ENCODE data around the gene TJP1.
A peak's percentile ranks its signal among the peaks of the same experiment; 100 is the strongest.

The TJP1 gene

DNA sequence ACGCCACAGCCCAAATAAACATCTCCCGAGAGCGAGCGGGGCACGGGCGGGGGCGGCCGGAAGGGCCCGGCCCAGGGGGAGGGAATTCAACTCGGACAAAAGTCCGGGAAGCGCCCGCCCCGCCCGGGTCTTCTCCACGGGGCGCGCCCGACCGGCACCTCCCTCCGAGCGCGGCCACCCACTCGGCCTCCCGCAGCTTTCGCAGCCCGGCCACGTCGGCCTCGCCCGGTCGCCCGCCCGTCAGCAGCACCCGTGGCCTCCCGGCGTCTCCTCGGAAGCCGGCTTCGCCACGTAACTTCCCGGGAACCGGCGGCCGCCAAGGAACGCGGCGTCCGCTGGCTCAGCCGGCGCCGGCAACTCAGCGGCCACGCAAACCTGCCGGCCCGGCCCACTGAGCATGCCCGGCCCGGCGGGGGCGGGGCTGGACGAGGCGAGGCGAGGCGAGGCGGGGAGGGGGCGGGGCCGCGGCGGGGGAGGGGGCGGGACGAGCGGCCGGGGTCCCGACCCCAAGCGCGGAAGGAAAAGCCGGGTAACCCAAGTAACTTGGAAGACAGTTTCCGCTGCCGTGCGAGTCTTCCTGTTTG is at the start of gene TJP1:
TSS of gene TJP1 (minus strand) at position 369 of the 584 bp plus-strand sequence. CDS start 440 bp downstream, outside the sequence.
- TF ChIP-seq GATA3 (IDR thresholded peaks at IDR 0.05; ENCODE audit: low read depth, low read length) (no peak), GATA2 (IDR thresholded peaks at IDR 0.05; ENCODE audit: low read depth, low read length) (no peak)

DNA sequence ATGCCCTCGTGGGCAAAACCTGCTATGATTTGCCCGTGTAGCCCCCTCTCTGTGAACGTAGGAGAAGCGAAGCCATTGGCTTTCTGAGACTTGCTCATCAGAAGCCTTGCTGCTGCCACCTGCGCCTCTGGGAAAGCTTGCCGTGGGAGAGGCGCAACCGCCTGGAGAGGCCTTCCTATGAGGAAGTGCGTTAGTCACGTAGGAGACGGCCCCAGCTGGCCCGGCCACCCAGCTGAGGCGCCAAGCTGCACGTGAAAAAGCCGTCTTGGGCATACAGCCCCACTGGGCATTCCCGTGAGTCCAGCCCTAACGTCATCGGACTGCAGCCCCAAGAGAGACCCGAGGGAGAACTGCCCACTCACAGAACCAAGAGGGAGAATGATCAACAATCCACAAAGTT is 49.1 kb upstream of the TJP1 start:
- TF ChIP-seq GATA3 (IDR thresholded peaks at IDR 0.05; ENCODE audit: low read depth, low read length) = no peak
- no peak for TF ChIP-seq GATA2 (IDR thresholded peaks at IDR 0.05; ENCODE audit: low read depth, low read length)

- TF ChIP-seq GATA3 (IDR thresholded peaks at IDR 0.05; ENCODE audit: low read depth, low read length) (no peak), GATA2 (IDR thresholded peaks at IDR 0.05; ENCODE audit: low read depth, low read length) (peak; percentile 87)
Observed at GRCh38 chr15:29870495-29871151, 48.4 kb upstream of the TJP1 start.

DNA sequence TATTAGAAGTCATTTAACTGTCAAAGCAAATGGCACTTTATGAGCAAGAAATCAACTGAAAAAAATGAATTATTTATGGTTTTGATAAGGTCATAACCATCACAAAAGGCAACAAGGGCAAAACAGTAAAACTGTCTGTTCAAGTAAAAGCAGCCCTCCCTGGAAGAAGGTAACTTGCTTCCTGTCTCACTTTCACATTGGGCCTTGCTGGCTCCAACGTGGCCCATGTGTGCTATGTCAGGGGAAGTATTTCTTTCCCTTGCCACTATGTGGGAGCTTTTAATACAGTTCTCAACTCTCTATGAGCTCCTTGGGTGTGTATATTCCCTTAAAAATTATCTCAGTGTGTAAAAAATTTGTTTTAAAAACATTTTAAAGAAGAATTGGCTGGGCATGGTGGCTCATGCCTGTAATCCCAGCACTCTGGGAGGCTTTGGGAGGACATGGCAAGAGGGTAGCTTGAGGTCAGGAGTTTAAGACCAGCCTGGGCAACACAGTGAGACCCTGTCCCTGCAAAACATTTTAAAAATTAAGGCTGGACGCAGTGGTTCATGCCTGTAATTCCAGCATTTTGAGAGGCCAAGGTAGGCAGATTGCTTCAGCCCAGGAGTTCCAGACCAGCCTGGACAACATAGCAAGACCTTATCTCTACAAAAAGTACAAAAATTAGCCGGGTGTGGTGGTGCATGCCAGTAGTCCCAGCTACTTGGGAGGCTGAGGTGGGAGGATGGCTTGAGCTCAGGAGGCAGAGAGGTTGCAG is 45.2 kb upstream of the TJP1 start:
- TF ChIP-seq GATA3 (IDR thresholded peaks at IDR 0.05; ENCODE audit: low read depth, low read length) (no peak), GATA2 (IDR thresholded peaks at IDR 0.05; ENCODE audit: low read depth, low read length) (no peak)

DNA sequence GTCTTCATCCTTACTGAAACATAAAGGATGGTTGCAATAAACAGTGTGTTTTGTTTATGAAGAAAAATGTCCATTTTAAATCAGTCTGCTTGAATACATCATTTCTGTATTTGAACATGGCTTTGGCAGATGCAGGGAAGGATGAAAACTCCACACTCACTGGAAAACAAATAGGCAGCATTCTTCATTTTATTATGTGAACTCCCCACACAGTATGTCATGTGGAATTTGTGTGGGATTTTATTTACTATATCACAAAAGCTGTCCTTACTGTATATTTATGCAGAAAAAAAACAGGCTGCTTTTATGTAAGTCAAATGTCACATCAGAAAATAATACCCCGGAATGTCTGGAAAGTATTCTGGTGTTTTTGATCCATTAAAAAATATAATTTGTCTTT is 44.1 kb upstream of the TJP1 start:
- no peak for TF ChIP-seq GATA3 (IDR thresholded peaks at IDR 0.05; ENCODE audit: low read depth, low read length)
- TF ChIP-seq GATA2 (IDR thresholded peaks at IDR 0.05; ENCODE audit: low read depth, low read length) = no peak

DNA sequence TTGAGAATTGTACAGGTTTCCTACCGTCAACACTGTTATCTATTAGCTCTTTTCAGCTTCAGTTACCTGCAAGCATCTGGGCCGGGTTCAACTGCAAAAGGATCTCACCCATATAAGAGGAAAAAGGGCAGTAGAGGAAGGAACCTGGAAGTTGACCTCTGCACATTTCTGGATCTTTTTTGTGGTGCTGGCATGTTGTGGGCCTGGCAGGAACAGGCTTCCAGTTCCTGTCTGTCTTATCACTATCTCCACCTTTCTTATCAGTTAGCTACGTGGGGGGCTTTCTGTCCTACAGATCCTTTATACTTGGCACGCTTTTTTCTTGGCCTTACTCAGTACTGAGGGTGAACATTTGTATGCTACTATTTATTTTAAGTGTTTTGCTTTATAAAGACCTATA is 42.2 kb upstream of the TJP1 start:
- TF ChIP-seq GATA2 (IDR thresholded peaks at IDR 0.05; ENCODE audit: low read depth, low read length) (no peak), GATA3 (IDR thresholded peaks at IDR 0.05; ENCODE audit: low read depth, low read length) (no peak)

GRCh38 chr15:29863438-29863837 is 41.2 kb upstream of the TJP1 start:
- no peak for TF ChIP-seq GATA3 (IDR thresholded peaks at IDR 0.05; ENCODE audit: low read depth, low read length)
- TF ChIP-seq GATA2 (IDR thresholded peaks at IDR 0.05; ENCODE audit: low read depth, low read length) = no peak

- no peak for TF ChIP-seq GATA2 (IDR thresholded peaks at IDR 0.05; ENCODE audit: low read depth, low read length)
- TF ChIP-seq GATA3 (IDR thresholded peaks at IDR 0.05; ENCODE audit: low read depth, low read length) = no peak
Observed at GRCh38 chr15:29862271-29862670, 40.0 kb upstream of the TJP1 start.

GRCh38 chr15:29860872-29861271 is 38.6 kb upstream of the TJP1 start:
- TF ChIP-seq GATA2 (IDR thresholded peaks at IDR 0.05; ENCODE audit: low read depth, low read length) (no peak), GATA3 (IDR thresholded peaks at IDR 0.05; ENCODE audit: low read depth, low read length) (no peak)

GRCh38 chr15:29859973-29860715 is 37.9 kb upstream of the TJP1 start:
- TF ChIP-seq GATA2 (IDR thresholded peaks at IDR 0.05; ENCODE audit: low read depth, low read length) (no peak), GATA3 (IDR thresholded peaks at IDR 0.05; ENCODE audit: low read depth, low read length) (no peak)

DNA sequence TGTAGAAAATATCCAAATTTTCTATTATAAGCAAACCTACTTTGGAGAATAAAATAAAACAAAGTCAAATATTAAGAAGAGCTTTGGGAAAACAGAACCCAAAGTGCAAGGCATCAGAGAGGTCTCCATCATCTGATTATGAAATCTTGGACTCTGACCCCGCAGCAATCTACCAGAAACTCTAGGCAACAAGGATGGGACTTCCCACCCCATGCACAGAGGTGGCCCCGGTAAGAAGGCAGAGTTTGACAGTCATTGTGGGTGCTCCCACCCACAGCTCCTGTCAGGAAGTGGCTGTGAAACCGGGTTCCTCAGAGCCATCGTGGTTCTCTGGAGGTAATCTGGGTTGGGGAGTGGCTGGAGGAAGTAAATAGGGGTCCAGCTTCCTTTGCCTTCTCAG is 37.0 kb upstream of the TJP1 start:
- TF ChIP-seq GATA3 (IDR thresholded peaks at IDR 0.05; ENCODE audit: low read depth, low read length) (no peak), GATA2 (IDR thresholded peaks at IDR 0.05; ENCODE audit: low read depth, low read length) (no peak)

DNA sequence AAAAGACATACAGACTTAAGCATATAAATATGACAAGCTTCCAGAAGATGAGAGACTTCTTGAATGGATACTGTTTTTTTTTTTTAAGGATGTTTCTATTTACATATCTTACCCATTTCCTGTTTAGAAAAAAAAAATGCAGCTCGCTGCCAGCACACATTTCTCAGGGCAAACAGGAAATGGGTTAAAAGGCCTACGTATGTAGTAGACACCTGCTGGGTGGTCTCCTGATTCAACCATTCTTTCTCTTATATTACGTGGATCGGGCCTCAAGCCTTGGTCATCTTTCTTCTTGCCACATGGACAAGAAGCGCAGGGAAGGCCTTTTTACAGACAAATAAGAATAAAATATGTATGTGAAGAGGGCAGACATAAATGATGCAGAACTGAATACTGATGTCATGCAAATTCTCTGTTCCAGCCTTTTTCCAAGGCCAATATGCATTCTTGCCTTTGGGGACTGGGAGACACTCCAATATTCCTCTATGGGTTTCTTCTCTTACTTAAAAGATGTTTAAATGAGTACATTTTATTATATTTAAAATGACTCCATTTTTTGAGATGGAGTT is 35.0 kb upstream of the TJP1 start:
- no peak for TF ChIP-seq GATA3 (IDR thresholded peaks at IDR 0.05; ENCODE audit: low read depth, low read length)
- TF ChIP-seq GATA2 (IDR thresholded peaks at IDR 0.05; ENCODE audit: low read depth, low read length) = no peak

DNA sequence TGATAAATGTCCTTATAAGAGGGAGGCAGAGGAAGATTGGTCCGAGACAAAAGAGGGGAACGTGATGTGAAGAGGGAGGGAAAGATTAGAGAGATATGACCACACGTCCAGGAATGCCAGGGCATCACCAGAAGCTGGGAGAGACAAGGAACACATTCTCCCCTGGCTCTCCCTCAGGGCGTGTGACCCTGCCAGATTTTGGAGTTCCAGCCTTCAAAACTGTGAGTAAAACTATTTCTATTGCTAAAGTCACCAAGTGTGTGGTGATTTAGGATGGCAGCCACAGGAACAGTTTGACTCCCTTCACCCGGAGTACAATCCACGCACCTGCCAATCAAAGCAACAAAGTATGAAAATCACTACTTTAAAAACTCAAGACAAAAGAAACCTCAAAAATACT is 32.1 kb upstream of the TJP1 start:
- TF ChIP-seq GATA2 (IDR thresholded peaks at IDR 0.05; ENCODE audit: low read depth, low read length) = no peak
- no peak for TF ChIP-seq GATA3 (IDR thresholded peaks at IDR 0.05; ENCODE audit: low read depth, low read length)
